Omental fat pad (tissue), 4 donors: Measurements from ENCODE around the gene MAGEB1. TPM values are rescaled to one million over a fixed set of nuclear protein-coding genes. Genes with fewer than 3 reads are reported as not detected.

Experiments
- ATAC-seq: fragments of 150-250 bp; one replicate; pipeline ENCODE4 v1.9.1; 2016; ENCODE audit warnings: mild to moderate bottlenecking, moderate library complexity; ENCODE audit not compliant: low FRiP score
- DNase-seq: peaks from one replicate; pipeline ENCODE4 v3.0.0-alpha.2; 2019; ENCODE audit warnings: low spot score
- CTCF ChIP-seq, 3 donors: fragments of 450-650 bp; IDR thresholded peaks; one replicate each; pipeline ENCODE4 v1.5.1; 2016 to 2017; ENCODE audit warnings: antibody characterized with exemption in 3 of 3, mild to moderate bottlenecking in 3 of 3, moderate library complexity in 2 of 3
- total RNA-seq, 4 donors: library from RNA; depleted of rRNA; stranded (reverse); fragments of >200 nt; gene quantifications; one replicate each; pipeline ENCODE4 v1.1.0, GENCODE V29; 2016

The MAGEB1 gene
- total RNA-seq = not detected

GRCh38 chrX:30246769-30247489 lies at the start of gene MAGEB1:
Gene MAGEB1, plus strand, starts transcription at chrX:30247146. Its CDS starts 3,348 bp downstream, at chrX:30250494.
- ATAC-seq = no peak
- no peak for TF ChIP-seq CTCF (IDR thresholded peaks at IDR 0.05)
- no peak for DNase-seq

DNA sequence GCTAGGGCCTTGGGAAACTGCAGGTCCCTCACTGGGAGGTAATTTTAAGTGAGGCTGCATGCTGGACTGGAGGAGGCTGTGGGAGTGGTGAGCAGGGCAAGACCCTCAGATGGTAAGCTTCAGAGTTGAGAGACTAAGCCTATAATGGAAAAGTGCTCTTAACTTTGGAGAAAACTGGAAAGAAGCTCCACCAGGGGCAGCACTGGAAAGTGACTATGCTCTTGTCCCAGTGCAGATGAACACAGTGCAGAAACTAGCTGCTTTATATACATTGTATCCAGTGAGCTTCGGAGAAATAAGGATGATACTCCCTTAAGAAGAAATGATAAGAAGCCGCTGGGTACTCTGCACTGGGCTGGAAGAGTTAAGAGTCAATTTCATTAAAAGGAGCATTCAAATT lies 34.8 kb upstream of the MAGEB1 start:
- ATAC-seq (no peak), DNase-seq (no peak)
- no peak for TF ChIP-seq CTCF (IDR thresholded peaks at IDR 0.05)

- no peak for TF ChIP-seq CTCF (IDR thresholded peaks at IDR 0.05)
- DNase-seq (no peak), ATAC-seq (no peak)
These were observed 31.5 kb upstream of the MAGEB1 start, which contains the start of gene MAGEB2 for GRCh38 chrX:30215357-30215843. Gene MAGEB2, plus strand, starts transcription at chrX:30215563. Its CDS starts 3,018 bp downstream, at chrX:30218581.

- no peak for TF ChIP-seq CTCF (IDR thresholded peaks at IDR 0.05)
- DNase-seq = no peak
- no peak for ATAC-seq
These were observed 29.5 kb upstream of the MAGEB1 start for GRCh38 chrX:30217465-30217864.

- ATAC-seq = no peak
- no peak for DNase-seq
- no peak for TF ChIP-seq CTCF (IDR thresholded peaks at IDR 0.05)
These were observed 27.6 kb upstream of the MAGEB1 start for GRCh38 chrX:30219372-30219771.

- TF ChIP-seq CTCF (IDR thresholded peaks at IDR 0.05) = no peak
- ATAC-seq = no peak
- no peak for DNase-seq
These were observed 26.3 kb upstream of the MAGEB1 start for GRCh38 chrX:30220661-30221060.

DNA sequence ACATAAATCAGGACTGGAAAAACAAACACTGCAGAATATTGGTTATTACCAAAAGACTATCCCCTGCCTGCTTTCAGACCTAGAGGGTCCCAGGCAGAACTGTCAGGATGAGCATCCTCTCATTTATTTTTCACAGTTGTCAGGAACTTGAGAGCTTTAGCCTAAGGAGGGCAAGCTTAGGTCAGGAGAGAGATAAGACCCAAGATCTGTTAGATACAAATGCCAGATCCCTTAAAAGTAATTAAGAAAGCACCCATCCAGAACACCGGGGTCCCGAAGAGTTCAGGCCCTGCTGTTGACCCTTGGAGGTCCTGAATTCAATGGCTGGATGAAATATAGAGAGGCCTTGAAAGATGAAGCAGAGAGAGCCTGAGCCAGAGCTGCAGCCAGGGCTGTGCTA lies 22.4 kb upstream of the MAGEB1 start:
- DNase-seq (no peak), ATAC-seq (no peak)
- TF ChIP-seq CTCF (IDR thresholded peaks at IDR 0.05) = no peak
